ENCODE results near the gene SLC28A3.
"Not testable (repeated sequence)": the region's sequence is repeated elsewhere in the genome, so short reads cannot be mapped to it uniquely, and the experiment has no call there.

Gene SLC28A3, protein sequence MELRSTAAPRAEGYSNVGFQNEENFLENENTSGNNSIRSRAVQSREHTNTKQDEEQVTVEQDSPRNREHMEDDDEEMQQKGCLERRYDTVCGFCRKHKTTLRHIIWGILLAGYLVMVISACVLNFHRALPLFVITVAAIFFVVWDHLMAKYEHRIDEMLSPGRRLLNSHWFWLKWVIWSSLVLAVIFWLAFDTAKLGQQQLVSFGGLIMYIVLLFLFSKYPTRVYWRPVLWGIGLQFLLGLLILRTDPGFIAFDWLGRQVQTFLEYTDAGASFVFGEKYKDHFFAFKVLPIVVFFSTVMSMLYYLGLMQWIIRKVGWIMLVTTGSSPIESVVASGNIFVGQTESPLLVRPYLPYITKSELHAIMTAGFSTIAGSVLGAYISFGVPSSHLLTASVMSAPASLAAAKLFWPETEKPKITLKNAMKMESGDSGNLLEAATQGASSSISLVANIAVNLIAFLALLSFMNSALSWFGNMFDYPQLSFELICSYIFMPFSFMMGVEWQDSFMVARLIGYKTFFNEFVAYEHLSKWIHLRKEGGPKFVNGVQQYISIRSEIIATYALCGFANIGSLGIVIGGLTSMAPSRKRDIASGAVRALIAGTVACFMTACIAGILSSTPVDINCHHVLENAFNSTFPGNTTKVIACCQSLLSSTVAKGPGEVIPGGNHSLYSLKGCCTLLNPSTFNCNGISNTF

GRCh38 chr9:84340535-84340934, at the start of gene SLC28A3:
TSS of gene SLC28A3 (minus strand) at chr9:84340758. CDS start at chr9:84340633, 125 bp downstream.
- FAIRE-seq (no peak), DNase-seq (ENCODE audit: extremely low spot score, insufficient read length, low read depth) (no peak)

DNA sequence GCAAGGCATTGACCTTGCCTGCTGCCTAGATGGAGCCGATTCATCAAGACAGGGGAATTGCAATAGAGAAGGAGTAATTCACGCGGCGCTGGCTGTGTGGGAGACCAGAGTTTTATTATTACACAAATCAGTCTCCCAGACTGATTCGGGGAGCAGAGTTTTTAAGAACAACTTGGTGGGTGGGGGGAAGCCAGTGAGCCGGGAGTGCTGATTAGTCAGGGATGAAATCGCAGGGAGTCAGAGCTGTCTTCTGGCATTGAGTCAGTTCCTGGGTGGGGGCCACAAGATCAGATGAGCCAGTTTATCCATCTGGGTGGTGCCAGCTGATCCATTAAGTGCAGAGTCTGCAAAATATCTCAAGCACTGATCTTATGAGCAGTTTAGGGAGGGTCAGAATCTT, 49.7 kb upstream of the SLC28A3 start:
- not testable (repeated sequence) for DNase-seq (ENCODE audit: extremely low spot score, insufficient read length, low read depth); FAIRE-seq

GRCh38 chr9:84387821-84388220, 47.3 kb upstream of the SLC28A3 start:
- DNase-seq (ENCODE audit: extremely low spot score, insufficient read length, low read depth) (no peak), FAIRE-seq (no peak)

DNA sequence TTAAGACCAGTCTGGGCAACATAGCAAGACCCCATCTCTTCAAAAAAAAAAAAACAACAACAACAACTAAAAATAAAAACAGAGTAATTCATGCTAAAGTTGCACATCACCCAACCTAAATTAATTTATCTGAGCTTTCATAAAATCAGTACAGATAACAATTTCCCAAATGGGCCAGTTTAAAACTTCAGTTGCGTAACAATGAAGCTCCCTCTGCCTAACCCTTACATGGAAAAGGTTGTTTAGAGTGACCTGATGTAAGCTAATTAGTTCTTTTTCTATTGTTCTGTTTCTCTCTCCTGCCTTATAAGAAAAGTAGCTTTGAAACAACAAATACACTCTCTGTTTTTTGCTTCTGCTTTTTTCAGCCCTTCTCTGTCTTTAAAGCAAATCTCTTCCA, 46.2 kb upstream of the SLC28A3 start:
- DNase-seq (ENCODE audit: extremely low spot score, insufficient read length, low read depth) (no peak), FAIRE-seq (no peak)

DNA sequence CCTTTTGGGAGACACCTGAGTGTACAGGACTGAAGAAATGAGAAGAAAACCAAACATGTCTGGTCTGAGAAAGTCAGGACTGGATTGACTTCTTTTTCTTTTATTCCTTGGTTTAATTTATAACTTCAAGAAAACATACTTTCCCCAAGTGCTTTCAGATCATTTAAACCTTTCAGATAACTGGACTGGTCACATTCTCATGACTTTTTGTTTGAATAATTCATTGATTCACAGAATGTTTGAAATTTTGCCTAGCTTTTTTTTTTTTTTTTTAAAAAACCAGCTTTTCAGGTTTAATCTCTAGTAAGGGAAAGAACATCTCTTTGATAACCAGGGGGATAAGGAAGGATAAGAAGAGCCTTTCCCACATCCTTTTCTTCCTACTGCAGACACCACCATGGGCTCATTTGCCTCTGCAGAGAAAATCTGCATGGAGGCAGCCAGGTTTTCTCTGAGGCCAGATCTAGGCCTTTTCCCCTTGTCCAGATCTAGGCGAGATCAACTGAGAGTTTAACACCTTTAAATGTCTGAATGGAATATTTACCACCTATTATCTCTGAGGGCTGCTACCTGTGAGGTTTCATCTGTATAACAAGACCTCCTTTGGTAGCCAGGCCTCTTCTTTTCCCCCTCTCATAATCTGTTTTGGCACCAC, 45.0 kb upstream of the SLC28A3 start:
- FAIRE-seq, result no peak
- DNase-seq (ENCODE audit: extremely low spot score, insufficient read length, low read depth), result no peak

DNA sequence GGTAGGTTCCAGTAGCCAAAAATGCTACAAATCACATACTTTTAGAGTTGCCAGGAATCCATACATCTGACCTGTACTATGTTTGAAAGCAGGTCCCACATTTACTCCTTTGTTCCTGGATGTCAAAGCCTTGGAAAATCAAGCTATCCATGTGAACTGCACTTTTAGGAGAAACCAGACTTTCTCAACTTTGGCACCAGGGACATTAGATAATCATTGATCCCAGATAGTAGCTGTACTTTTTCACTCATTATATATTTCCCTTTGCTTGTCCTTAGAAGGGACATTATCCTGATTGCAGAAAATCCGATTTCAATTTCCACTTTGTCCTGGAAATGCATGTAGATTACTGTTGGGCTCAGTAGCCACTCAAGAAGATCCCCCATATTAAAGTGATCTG, 44.1 kb upstream of the SLC28A3 start:
- FAIRE-seq, result no peak

GRCh38 chr9:84383178-84383577, 42.6 kb upstream of the SLC28A3 start:
- FAIRE-seq (no peak), DNase-seq (ENCODE audit: extremely low spot score, insufficient read length, low read depth) (no peak)

More for the DNA sequence above, 44.1 kb upstream of the SLC28A3 start:
- no peak for DNase-seq (ENCODE audit: extremely low spot score, insufficient read length, low read depth)

- no peak for DNase-seq (ENCODE audit: extremely low spot score, insufficient read length, low read depth)
- no peak for FAIRE-seq
Observed at GRCh38 chr9:84382720-84383119, 42.2 kb upstream of the SLC28A3 start.

DNA sequence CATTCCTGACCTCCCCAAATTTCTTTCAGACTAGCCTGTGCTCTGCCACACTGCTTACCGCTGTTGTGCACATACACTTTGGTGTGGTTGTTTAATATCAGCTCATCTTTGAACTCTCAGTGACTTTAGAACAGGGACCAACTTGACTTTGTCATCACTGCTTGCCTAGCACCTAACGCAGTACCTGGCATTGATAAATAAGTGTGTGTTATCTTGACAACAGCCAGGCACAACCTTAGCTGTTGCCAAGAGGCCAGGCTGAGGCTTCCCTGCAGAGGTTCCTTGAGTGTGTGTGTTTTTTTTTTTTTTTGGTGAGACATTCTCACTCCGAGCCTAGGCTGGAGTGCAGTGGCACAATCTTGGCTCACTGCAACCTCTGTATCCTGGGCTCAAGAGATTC, 41.0 kb upstream of the SLC28A3 start:
- DNase-seq (ENCODE audit: extremely low spot score, insufficient read length, low read depth) (no peak), FAIRE-seq (no peak)

GRCh38 chr9:84379740-84380139, 39.2 kb upstream of the SLC28A3 start:
- FAIRE-seq (no peak), DNase-seq (ENCODE audit: extremely low spot score, insufficient read length, low read depth) (no peak)

DNA sequence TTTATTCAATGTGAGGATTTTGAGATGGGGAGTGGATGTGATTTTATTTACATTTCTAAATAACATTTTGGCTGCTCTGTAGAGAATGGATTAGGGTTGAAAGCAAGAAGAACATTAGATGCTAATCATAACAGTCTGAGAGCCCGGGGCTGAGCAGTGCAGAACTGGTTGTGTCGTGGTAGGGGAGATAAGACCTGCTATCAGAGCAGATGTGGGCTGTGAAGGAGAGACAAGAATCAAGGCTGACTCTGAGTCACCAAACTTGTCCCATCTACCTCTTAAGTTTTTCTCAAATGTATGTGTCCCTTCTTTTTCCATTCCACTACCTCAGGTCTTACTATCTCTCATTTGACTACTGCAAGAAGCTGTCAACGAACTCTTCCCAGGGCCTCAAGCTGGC, 35.4 kb upstream of the SLC28A3 start:
- no peak for FAIRE-seq
- no peak for DNase-seq (ENCODE audit: extremely low spot score, insufficient read length, low read depth)

DNA sequence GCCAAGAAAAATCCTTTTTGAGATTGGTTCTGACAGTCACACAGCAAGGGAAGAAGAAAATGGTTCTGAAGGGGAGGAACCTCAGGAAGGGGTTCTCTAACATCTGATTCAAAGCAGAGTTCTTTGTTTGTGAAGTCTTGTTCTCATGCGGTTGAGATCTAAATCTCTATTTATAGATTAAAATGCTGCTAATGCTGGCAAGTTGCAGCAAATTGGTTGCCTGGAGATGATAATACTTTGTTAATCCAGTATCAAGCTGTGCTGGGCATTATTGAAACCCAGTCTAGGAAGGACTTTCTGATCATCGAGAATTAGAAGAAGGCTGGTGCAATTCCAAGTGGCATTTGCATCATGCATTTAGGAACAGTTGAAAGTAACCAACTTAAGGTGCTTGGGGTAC, 34.0 kb upstream of the SLC28A3 start:
- DNase-seq (ENCODE audit: extremely low spot score, insufficient read length, low read depth) (no peak), FAIRE-seq (no peak)

- FAIRE-seq (no peak), DNase-seq (ENCODE audit: extremely low spot score, insufficient read length, low read depth) (no peak)
Observed at GRCh38 chr9:84374013-84374412, 33.5 kb upstream of the SLC28A3 start.

- FAIRE-seq (no peak), DNase-seq (ENCODE audit: extremely low spot score, insufficient read length, low read depth) (no peak)
Observed at GRCh38 chr9:84371737-84372136, 31.2 kb upstream of the SLC28A3 start.

GRCh38 chr9:84368601-84369000, 28.0 kb upstream of the SLC28A3 start:
- no peak for FAIRE-seq
- DNase-seq (ENCODE audit: extremely low spot score, insufficient read length, low read depth), result no peak

DNA sequence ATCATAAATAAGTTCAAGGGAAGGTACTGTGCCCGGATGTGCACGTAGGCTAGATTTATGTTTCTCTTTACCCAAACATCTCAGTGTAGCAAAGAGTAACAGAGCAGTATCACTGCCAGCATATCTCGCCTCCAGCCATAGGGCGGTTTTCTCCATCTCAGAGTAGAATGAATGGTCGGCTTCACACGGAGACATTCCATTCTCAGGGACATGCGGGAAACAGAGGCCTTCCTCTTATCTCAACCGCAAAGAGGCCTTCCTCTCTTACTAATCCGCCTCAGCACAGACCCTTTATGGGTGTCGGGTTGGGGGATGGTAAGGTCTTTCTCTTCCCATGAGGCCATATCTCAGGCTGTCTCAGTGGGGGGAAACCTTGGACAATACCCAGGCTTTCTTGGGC, 27.2 kb upstream of the SLC28A3 start:
- DNase-seq (ENCODE audit: extremely low spot score, insufficient read length, low read depth); FAIRE-seq: not testable (repeated sequence)

DNA sequence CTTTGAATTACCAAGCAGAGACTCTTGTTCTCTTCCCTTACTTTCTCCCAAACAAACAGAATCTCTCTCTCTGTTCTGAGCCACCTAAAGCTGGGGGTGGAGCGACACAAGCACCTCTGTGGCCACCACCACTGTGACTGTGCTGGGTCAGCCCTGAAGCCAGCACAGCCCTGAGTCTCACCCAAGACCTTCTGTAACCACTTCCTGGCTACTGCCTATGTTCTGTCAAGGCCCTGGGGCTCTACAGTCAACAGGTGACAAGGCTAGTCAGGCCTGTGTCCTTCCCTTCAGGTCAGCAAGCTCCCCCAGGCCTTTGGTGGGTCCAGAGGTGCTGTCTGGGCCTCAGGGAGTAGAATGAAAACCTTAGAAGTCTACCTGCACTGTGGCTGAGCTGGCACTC, 26.1 kb upstream of the SLC28A3 start:
- no peak for DNase-seq (ENCODE audit: extremely low spot score, insufficient read length, low read depth)
- no peak for FAIRE-seq

DNA sequence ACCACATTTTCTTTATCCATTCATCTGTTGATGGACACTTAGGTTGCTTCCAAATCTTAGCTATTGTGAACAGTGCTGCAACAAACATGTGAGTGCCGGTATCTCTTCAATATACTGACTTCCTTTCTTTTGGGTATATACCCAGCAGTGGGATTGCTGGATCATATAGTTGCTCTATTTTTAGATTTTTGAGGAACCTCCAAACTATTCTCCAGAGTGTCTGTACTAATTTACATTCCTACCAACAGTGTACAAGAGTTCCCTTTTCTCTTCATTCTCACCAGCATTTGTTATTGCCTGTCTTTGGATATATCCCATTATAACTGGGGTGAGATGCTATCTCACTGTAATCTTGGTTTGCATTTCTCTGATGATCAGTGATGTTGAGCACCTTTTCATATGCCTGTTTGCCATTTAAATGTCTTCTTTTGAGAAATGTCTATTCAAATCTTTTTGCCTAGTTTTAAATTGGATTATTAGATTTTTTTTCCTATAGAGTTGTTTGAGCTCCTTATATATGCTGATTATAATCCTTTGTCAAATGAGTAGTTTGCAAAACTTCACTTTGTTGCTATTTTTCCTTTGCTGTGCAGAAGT, 24.4 kb upstream of the SLC28A3 start:
- DNase-seq (ENCODE audit: extremely low spot score, insufficient read length, low read depth); FAIRE-seq: not testable (repeated sequence)

GRCh38 chr9:84361645-84362044, 21.1 kb upstream of the SLC28A3 start:
- FAIRE-seq, result no peak

DNA sequence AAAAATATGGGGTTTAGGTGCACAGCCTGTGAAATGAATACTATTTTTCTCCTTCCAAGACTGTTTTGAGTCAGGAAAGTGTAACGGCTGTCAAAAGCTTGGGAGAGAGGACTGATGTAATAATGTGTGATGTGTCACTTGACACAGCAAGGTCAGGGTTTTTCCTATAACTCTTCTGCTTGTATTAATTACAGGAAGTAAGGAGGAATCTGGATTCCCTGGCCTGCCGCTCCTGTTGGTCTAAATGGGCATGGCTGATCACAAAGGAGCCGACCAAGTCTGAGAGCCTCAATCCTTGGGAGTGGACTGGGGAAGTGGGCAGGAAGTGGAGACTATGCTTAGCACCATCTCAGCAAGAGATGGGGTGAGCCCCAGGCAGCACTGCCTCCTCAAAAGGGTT, 16.7 kb upstream of the SLC28A3 start:
- no peak for FAIRE-seq
- no peak for DNase-seq (ENCODE audit: extremely low spot score, insufficient read length, low read depth)

More at GRCh38 chr9:84361645-84362044, 21.1 kb upstream of the SLC28A3 start:
- DNase-seq (ENCODE audit: extremely low spot score, insufficient read length, low read depth), result no peak

- no peak for FAIRE-seq
- DNase-seq (ENCODE audit: extremely low spot score, insufficient read length, low read depth), result no peak
Observed at GRCh38 chr9:84354035-84354434, 13.5 kb upstream of the SLC28A3 start.

Data from GM18507 (cell line).